Measurements from ENCODE around the gene KCNQ1. TPM values are rescaled to one million over a fixed set of nuclear protein-coding genes. Genes with fewer than 3 reads are reported as not detected.

Gene KCNQ1
- total and polyA plus RNA-seq, 2 donors (not counting 3 experiments of a cell fraction or from before 2014, with no cell fraction given) = 0.07 to 0.09 TPM

- intact Hi-C loops (cut with micrococcal nuclease) = no loop called here
- no peak for FAIRE-seq
- CTCF ChIA-PET = no interaction called here
Observed at GRCh38 chr11:2663915-2664314, 219.1 kb downstream of the KCNQ1 start.

More at GRCh38 chr11:2663915-2664314, 219.1 kb downstream of the KCNQ1 start:
- Histone ChIP-seq H3K79me2 (ENCODE audit: control insufficient read depth, insufficient read depth, low read length) (no peaks in the 10 kb centered on the region), H3K4me2 (ENCODE audit: insufficient read depth, low read length) (no peak overlapping the region), H3K4me3 (replicated peaks in 1 of 3; ENCODE audit: insufficient read depth in 1 of 3, low read depth in 1 of 3, low read length in 3 of 3) (no peak overlapping the region), H4K20me1 (replicated peaks; ENCODE audit: control insufficient read depth, extremely low read depth, insufficient read depth, low read length) (no peaks in the 10 kb centered on the region), H3K9me1 (replicated peaks; ENCODE audit: control insufficient read depth, extremely low read depth, insufficient read depth, low read length) (no peaks in the 10 kb centered on the region), H3K27me3 (ENCODE audit: control insufficient read depth in 2 of 2, insufficient read depth in 2 of 2, low read length in 2 of 2) (no peaks in the 10 kb centered on the region), H3K4me1 (ENCODE audit: control insufficient read depth, extremely low read depth, insufficient read depth, low read length) (no peaks in the 10 kb centered on the region), H3K9me3 (replicated peaks; ENCODE audit: control insufficient read depth, insufficient read depth, low read length) (peaks cover 4% of the 10 kb centered on the region), H3K9ac (replicated peaks; ENCODE audit: extremely low read depth, insufficient read depth, low read length) (no peak overlapping the region), H3K36me3 (ENCODE audit: control insufficient read depth in 2 of 2, extremely low read depth in 1 of 2, insufficient read depth in 2 of 2, low read length in 2 of 2) (no peaks in the 10 kb centered on the region), H2AFZ (ENCODE audit: low read depth, low read length) (no peak overlapping the region), H3K27ac (ENCODE audit: insufficient read depth, low read depth, low read length) (no peak overlapping the region)
- POLR2A ChIA-PET = no interaction called here
- no TSS peak for BruUV-seq (replicated peaks)
- DNase-seq (ENCODE audit: low read depth, low spot score) = no peak
- TF ChIP-seq EZH2 (IDR thresholded peaks at IDR 0.05; ENCODE audit: borderline replicate concordance, low read depth, low read length, severe bottlenecking) (no peak), CTCF (IDR thresholded peaks at IDR 0.05; ENCODE audit: extremely low read depth in 1 of 2, insufficient read depth in 1 of 2, low read depth in 1 of 2, low read length in 2 of 2) (no peak), MYC (IDR thresholded peaks at IDR 0.05; ENCODE audit: low read depth, low read length) (no peak), FOS (IDR thresholded peaks at IDR 0.05; ENCODE audit: borderline replicate concordance, insufficient read depth, low read length) (no peak), MAX (IDR thresholded peaks at IDR 0.05; ENCODE audit: insufficient read depth, insufficient read length) (no peak), POLR2A (IDR thresholded peaks at IDR 0.05; ENCODE audit: low read depth, low read length) (no peak)
- dilution Hi-C loops (cut with MboI; ENCODE audit: extremely low pct_ligation_motif_present, low sequenced_read_pairs) = no loop called here
